Thoracic aorta (tissue), 2 donors: ENCODE data around the gene FBXW7. TPM values are rescaled to one million over a fixed set of nuclear protein-coding genes. Genes with fewer than 3 reads are reported as not detected.
"Not testable (repeated sequence)": the region's sequence is repeated elsewhere in the genome, so short reads cannot be mapped to it uniquely, and the experiment has no call there.

ENCODE experiments used
- ATAC-seq: fragments of 150-250 bp; one replicate; pipeline ENCODE4 v1.8.0; 2017; ENCODE audit warnings: low read depth; ENCODE audit not compliant: insufficient number of reproducible peaks, low FRiP score
- DNase-seq: peaks from one replicate; pipeline ENCODE4 v3.0.0-alpha.2; 2020; ENCODE audit warnings: low spot score
- H3K27ac ChIP-seq, 2 donors: fragments of 200-600 bp; sonication (generic); 1 replicate in 1 of 2; 2 replicates in 1 of 2; pipeline ENCODE4 v1.5.1; 2016; ENCODE audit warnings: mild to moderate bottlenecking in 2 of 2, moderate library complexity in 2 of 2
- H3K27me3 ChIP-seq: fragments of 200-600 bp; sonication (generic); replicated peaks from 2 replicates; pipeline ENCODE4 v1.6.0; 2016; ENCODE audit warnings: mild to moderate bottlenecking; ENCODE audit not compliant: insufficient read depth
- H3K36me3 ChIP-seq: fragments of 200-600 bp; sonication (generic); one replicate; pipeline ENCODE4 v1.5.1; 2016
- H3K4me1 ChIP-seq, 2 donors: fragments of 200-600 bp; sonication (generic); 1 replicate in 1 of 2; 2 replicates in 1 of 2; pipeline versions ENCODE4 v1.5.1 to v1.6.0; 2016; ENCODE audit warnings: low read depth in 2 of 2, mild to moderate bottlenecking in 1 of 2; ENCODE audit not compliant: control insufficient read depth in 1 of 2
- H3K4me3 ChIP-seq: fragments of 200-600 bp; sonication (generic); 2 replicates; pipeline ENCODE4 v1.5.1; 2016; ENCODE audit warnings: mild to moderate bottlenecking
- H3K9me3 ChIP-seq: fragments of 200-600 bp; sonication (generic); 2 replicates; pipeline ENCODE4 v1.5.1; 2016
- CTCF ChIP-seq: fragments of 200-600 bp; sonication (generic); IDR thresholded peaks from one replicate; pipeline ENCODE4 v1.5.1; 2019; ENCODE audit warnings: antibody characterized with exemption
- total RNA-seq, 2 donors: library from RNA; depleted of rRNA; stranded (reverse); fragments of >200 nt; gene quantifications; one replicate each; pipeline versions ENCODE4 v1.1.0 to v1.2.3, GENCODE V29; 2016

The FBXW7 gene
- total RNA-seq, 2 donors from 2014 or later: 31.5 to 92.6 TPM

DNA sequence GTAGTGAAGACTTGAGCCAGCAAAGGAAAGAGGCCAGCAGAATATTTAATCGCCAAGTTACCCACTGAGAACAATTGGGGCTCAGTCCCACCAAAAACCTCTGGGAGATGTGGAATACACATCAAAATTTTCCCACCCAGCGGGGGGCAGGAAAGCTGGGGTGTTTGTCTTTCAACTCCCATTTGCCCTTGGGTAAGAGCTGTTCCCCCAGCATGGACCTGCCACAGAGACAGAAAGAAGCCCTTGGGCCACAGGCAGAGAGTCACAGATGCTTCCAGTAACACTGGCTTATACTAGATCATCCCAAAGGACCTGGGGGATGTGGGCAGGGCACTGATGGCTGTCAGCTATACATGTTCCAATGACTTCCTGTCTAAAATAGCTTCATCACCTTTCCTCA lies 18.9 kb upstream of the FBXW7 start:
- H3K27ac ChIP-seq: no peak overlapping the region
- no peak for TF ChIP-seq CTCF
- DNase-seq: no peak

GRCh38 chr4:152550687-152551086 lies 14.8 kb upstream of the FBXW7 start:
- not testable (repeated sequence) for H3K27me3 ChIP-seq, H3K4me1 ChIP-seq, H3K9me3 ChIP-seq, H3K27ac ChIP-seq, H3K36me3 ChIP-seq, H3K4me3 ChIP-seq, ATAC-seq, DNase-seq

More for the DNA sequence above, 18.9 kb upstream of the FBXW7 start:
- no peak for ATAC-seq
- Histone ChIP-seq H3K4me3 (no peak overlapping the region), H3K36me3 (no peaks in the 10 kb centered on the region), H3K27me3 (no peaks in the 10 kb centered on the region), H3K4me1 (no peaks in the 10 kb centered on the region), H3K9me3 (no peaks in the 10 kb centered on the region)

GRCh38 chr4:152545088-152545487 lies 9.2 kb upstream of the FBXW7 start:
- Histone ChIP-seq H3K27me3 (no peaks in the 10 kb centered on the region), H3K4me1 (no peaks in the 10 kb centered on the region), H3K9me3 (no peaks in the 10 kb centered on the region), H3K27ac (no peak overlapping the region), H3K4me3 (no peak overlapping the region), H3K36me3 (no peaks in the 10 kb centered on the region)
- ATAC-seq: no peak
- no peak for DNase-seq
- no peak for TF ChIP-seq CTCF

- DNase-seq, H3K4me1 ChIP-seq, ATAC-seq, H3K27me3 ChIP-seq, H3K27ac ChIP-seq, H3K36me3 ChIP-seq, H3K4me3 ChIP-seq, H3K9me3 ChIP-seq: not testable (repeated sequence)
Observed at GRCh38 chr4:152544533-152544932, 8.6 kb upstream of the FBXW7 start.

- no peak for TF ChIP-seq CTCF
- H3K9me3 ChIP-seq: no peaks in the 10 kb centered on the region
- ATAC-seq (no peak), DNase-seq (no peak)
- no peak overlapping the region for H3K27ac ChIP-seq
- H3K36me3 ChIP-seq: no peaks in the 10 kb centered on the region
- H3K27me3 ChIP-seq: no peaks in the 10 kb centered on the region
- no peak overlapping the region for H3K4me3 ChIP-seq
- peaks cover 4 to 13% of the 10 kb centered on the region in 2 donors for H3K4me1 ChIP-seq
Observed at GRCh38 chr4:152540941-152541340, 5.0 kb upstream of the FBXW7 start.

DNA sequence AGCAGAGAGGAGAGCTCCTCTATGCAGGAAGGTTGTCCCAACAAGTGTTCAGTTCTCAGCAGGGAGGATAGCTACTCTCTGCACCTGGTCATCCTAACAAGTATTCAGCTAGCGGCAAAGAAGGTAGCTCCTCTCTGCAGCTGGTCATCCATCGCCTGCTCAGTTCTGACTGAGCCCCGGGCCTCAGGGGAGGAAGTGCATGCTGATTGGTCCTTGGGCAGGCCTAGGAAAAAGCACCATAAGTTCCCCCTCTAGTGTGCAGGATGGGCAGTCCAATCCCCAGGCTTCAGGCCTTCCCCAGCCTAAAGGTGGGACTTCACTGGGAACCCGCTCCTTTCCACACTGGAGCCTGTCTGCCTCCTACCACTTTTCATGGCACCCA lies 4.4 kb upstream of the FBXW7 start:
- Histone ChIP-seq H3K27me3 (no peaks in the 10 kb centered on the region), H3K4me1 (peaks cover 4 to 13% of the 10 kb centered on the region in 2 donors), H3K4me3 (no peak overlapping the region), H3K9me3 (no peaks in the 10 kb centered on the region), H3K27ac (no peak overlapping the region), H3K36me3 (no peaks in the 10 kb centered on the region)
- DNase-seq (no peak), ATAC-seq (no peak)
- TF ChIP-seq CTCF: no peak
